PFSK-1 (cell line): ENCODE data around the gene ERCC6L.

Experiments
- FOXP2 ChIP-seq: optimal IDR thresholded peaks from 2 replicates; pipeline ENCODE3; 2011; ENCODE audit warnings: borderline replicate concordance, control low read depth, inconsistent platforms; ENCODE audit not compliant: insufficient read depth; ENCODE audit errors: extremely low read length, extremely low read depth
- POLR2AphosphoS5 ChIP-seq: IDR thresholded peaks from 2 replicates; pipeline ENCODE4 v1.6.1; 2012; ENCODE audit warnings: low read depth, mild to moderate bottlenecking, control low read depth, low read length, moderate library complexity
- SIN3A ChIP-seq: IDR thresholded peaks from 2 replicates; pipeline ENCODE4 v1.6.1; 2012; ENCODE audit warnings: mild to moderate bottlenecking, low read length, moderate library complexity, borderline replicate concordance; ENCODE audit not compliant: insufficient read depth
- TAF1 ChIP-seq: IDR thresholded peaks from 2 replicates; pipeline ENCODE4 v1.6.1; 2012; ENCODE audit warnings: low read length, control low read depth, borderline replicate concordance; ENCODE audit not compliant: insufficient read depth
- TF ChIP-seq, protein P1 (sequence below), 2 experiments: IDR thresholded peaks; 2 replicates each; pipeline versions ENCODE4 v1.6.1 to v1.8.0; 2011 to 2012; ENCODE audit warnings: low read depth in 2 of 2, low read length in 2 of 2, control low read depth in 1 of 2, inconsistent platforms in 1 of 2, mild to moderate bottlenecking in 1 of 2, moderate library complexity in 1 of 2; ENCODE audit not compliant: insufficient read depth in 1 of 2

Gene ERCC6L

DNA sequence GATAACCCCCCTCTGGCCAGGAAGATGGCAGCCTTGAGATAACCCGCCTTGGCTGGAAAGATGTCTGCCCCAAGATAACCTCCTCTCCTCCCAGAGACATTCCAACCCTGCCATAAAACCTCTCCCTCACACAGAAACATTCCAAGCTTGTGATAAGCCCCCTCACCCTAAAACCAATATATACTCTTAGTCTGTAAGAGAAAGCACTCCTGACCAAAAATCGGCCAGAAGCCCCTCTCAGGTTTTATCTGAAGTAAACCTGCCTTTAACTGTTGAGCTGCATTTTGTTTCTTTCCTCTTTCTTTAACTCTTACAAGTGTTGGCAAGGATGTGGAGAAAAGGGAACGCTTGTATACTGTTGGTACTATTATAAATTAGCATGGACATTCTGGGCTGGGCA is 8.5 kb downstream of the ERCC6L start:
- TF ChIP-seq POLR2AphosphoS5 (no peak), FOXP2 (no peak), SIN3A (no peak), TAF1 (no peak)
- TF ChIP-seq, protein P1, sequence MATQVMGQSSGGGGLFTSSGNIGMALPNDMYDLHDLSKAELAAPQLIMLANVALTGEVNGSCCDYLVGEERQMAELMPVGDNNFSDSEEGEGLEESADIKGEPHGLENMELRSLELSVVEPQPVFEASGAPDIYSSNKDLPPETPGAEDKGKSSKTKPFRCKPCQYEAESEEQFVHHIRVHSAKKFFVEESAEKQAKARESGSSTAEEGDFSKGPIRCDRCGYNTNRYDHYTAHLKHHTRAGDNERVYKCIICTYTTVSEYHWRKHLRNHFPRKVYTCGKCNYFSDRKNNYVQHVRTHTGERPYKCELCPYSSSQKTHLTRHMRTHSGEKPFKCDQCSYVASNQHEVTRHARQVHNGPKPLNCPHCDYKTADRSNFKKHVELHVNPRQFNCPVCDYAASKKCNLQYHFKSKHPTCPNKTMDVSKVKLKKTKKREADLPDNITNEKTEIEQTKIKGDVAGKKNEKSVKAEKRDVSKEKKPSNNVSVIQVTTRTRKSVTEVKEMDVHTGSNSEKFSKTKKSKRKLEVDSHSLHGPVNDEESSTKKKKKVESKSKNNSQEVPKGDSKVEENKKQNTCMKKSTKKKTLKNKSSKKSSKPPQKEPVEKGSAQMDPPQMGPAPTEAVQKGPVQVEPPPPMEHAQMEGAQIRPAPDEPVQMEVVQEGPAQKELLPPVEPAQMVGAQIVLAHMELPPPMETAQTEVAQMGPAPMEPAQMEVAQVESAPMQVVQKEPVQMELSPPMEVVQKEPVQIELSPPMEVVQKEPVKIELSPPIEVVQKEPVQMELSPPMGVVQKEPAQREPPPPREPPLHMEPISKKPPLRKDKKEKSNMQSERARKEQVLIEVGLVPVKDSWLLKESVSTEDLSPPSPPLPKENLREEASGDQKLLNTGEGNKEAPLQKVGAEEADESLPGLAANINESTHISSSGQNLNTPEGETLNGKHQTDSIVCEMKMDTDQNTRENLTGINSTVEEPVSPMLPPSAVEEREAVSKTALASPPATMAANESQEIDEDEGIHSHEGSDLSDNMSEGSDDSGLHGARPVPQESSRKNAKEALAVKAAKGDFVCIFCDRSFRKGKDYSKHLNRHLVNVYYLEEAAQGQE (IDR thresholded peaks at IDR 0.05; ENCODE audit: insufficient read depth in 1 of 2, low read depth in 2 of 2, low read length in 2 of 2), result no peak

DNA sequence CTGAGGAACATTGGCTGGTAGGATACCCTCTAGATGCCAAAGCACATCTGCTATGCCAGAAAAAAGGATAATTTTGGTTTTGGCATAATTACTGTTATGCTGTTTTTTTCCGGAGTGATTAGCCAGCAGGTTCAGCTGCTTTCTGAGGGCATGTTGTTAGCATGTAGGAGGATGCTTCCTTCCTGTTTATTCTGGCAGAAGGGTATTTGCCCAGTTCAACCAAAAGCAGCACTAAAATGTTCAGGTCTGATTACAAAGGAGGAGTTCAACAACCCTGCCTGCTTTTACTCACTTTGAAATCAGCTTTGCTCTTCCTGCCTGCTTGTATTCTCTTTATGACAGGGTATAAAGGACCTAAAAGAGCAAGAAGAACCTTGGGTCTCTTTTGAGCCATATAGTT is 21.9 kb downstream of the ERCC6L start:
- no peak for TF ChIP-seq FOXP2
- TF ChIP-seq SIN3A, result no peak
- TF ChIP-seq, protein P1 (IDR thresholded peaks at IDR 0.05; ENCODE audit: insufficient read depth in 1 of 2, low read depth in 2 of 2, low read length in 2 of 2), result no peak
- TF ChIP-seq TAF1, result no peak
- no peak for TF ChIP-seq POLR2AphosphoS5

DNA sequence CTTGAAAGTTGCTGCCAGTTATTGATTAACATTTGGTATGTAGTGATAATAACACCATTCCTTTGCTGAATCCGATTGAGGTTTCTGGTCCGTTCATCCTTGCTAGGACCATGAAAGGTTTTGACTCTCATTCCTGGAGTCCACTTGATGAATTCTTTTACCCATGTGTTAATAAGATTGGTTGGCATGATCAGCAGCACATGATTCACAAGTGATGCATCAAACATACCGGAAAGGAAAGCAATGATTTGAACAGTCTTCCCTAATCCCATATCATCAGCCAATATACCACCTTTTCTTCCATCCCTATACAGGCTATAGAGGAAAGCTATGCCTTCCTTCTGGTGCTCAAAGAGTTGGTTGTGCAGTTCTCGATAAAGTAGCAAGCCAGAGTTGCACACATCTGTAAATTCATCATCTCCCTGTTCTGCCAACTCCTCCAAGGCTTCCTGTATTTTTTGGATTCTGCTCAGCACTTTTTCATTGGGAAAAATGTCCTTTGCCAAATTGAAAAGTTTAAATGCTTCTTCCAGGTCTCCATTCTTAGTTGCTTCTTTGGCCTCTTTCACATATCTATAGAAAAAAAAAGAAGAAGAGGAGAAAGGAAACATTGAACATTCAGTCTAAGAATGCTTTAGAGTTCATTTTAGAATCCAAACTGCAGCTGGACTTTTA is 30.6 kb downstream of the ERCC6L start:
- TF ChIP-seq, protein P1 (IDR thresholded peaks at IDR 0.05; ENCODE audit: insufficient read depth in 1 of 2, low read depth in 2 of 2, low read length in 2 of 2), result no peak
- TF ChIP-seq POLR2AphosphoS5 (no peak), SIN3A (no peak), FOXP2 (no peak), TAF1 (no peak)

DNA sequence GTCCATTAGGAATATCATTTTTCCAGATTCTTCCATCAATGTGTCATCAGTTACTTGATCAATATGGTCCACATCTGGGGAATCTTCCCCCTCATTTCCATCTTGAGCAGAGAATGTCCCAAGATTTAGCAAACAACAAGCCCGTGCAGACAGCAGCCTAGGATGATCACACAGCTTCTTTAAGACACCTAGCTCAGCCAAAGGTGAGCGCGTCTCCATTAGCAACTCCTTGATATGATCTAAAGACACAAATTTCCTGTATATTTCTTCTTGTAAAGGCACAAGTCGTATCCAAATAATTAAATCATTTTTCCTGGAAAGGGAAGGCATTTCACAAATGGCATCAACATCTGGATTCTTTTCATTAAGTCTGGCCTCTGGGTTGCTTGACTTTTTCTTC is 31.5 kb downstream of the ERCC6L start:
- TF ChIP-seq SIN3A (no peak), TAF1 (no peak), POLR2AphosphoS5 (no peak), FOXP2 (no peak)
- TF ChIP-seq, protein P1 (IDR thresholded peaks at IDR 0.05; ENCODE audit: insufficient read depth in 1 of 2, low read depth in 2 of 2, low read length in 2 of 2), result no peak

DNA sequence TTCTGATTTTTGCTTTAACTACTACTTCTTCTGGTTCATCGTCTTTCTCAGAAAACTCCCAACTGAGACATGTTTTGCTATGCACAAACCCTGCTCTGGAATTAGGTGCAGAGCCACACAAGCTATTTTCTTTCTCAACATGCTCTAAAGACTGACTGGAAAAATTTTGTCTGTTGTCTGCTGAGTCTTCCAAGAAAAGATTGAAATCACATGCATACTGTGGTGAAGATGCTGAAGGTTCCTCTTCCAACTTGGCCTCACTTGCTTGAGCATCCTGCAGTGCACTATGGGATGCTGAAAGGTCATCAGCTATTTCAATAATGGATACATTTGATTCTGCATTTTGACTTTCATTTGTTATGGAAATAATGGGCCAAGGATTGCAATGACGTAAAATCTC is 33.1 kb downstream of the ERCC6L start:
- TF ChIP-seq TAF1 (no peak), SIN3A (no peak), POLR2AphosphoS5 (no peak), FOXP2 (no peak)
- TF ChIP-seq, protein P1 (IDR thresholded peaks at IDR 0.05; ENCODE audit: insufficient read depth in 1 of 2, low read depth in 2 of 2, low read length in 2 of 2), result no peak
